Activated CD4-positive, alpha-beta T cell treated with anti-CD3 and anti-CD28 coated beads, Interleukin-10, Interleukin-2, amounts not matched to agents 100 ng/mL and 50 ng/mL, durations not matched to agents 16 hours and 8 hours (primary cell): ENCODE results near the gene CHCHD6.

Experiments used
- DNase-seq: peaks from one replicate; pipeline ENCODE4 v3.0.0-alpha.2; 2020

CHCHD6 gene

DNA sequence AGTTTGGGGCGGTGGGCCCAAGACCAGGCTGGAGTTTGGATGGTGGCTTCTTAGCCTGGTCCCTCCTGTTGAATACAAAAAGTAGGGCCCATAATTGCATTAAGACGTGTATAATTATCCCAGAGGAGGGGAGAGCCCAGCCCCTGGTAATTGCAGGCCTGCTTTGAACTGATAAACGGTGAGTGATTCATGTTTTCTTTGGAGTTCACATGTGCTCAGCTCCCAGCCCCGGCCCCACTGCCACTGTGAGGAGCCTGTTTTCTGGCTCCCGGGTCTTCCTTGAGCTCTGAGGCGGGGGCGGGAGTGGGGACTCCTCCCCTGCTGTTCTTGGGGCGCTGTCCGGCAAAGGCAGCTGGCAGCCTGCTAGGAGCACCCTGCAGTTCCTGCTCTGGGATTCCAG, 282.0 kb downstream of the CHCHD6 start:
- no peak for DNase-seq

- DNase-seq, result no peak
Measured at GRCh38 chr3:126987129-126987528, 283.1 kb downstream of the CHCHD6 start.

GRCh38 chr3:126987596-126987995, 283.6 kb downstream of the CHCHD6 start:
- no peak for DNase-seq

- no peak for DNase-seq
Measured at GRCh38 chr3:126988451-126989021, 284.5 kb downstream of the CHCHD6 start.

DNA sequence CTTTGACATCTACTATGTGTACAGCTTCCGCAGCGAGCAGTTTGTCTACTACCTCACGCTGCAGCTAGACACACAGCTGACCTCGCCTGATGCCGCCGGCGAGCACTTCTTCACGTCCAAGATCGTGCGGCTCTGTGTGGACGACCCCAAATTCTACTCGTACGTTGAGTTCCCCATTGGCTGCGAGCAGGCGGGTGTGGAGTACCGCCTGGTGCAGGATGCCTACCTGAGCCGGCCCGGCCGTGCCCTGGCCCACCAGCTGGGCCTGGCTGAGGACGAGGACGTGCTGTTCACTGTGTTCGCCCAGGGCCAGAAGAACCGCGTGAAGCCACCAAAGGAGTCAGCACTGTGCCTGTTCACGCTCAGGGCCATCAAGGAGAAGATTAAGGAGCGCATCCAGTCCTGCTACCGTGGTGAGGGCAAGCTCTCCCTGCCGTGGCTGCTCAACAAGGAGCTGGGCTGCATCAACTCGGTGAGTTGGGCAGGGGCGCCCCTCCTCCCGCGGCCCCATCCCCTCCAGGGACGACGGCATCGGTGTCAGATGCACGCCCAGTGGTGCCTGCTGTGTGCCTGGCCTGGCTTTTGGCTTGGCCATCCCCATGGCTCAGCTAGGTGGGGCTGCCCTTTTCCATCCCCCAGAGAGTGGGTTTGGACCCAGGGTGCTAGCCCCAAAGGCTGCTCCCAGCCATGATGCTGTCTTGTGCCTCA, 285.4 kb downstream of the CHCHD6 start:
- no peak for DNase-seq

DNA sequence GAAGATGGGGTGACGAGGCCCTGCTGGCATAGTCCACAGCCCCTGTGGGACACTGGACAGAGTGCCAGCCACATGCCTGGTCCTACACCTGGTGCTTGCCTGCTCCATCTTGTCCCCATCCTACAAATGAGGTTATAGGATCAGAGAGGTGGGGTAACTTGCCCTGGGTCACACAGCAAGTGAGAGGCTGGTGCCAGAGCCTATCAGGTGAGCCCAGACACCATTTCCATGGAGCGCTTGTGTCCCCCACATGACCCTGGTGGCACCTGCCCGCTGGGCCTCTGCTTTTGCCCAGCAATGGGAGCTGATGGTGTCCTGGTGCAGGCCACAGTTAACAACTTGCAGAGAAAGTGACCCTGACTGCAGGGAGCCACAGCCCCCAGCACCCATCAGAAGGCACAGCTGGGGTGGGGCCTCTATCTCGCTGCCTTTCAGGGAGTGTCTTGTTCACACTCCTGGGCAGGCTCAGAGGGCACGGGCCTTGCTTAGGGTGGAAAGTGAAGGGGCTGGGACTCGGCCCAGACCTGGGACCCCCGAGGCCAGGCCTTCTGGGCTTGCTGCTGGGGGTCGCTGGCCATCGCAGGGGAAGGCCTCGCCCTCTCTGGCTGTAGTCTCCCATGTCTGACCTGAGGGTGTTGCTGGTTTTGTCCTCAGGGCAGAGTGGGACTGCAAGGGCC, 286.1 kb downstream of the CHCHD6 start:
- no peak for DNase-seq

- no peak for DNase-seq
Measured at GRCh38 chr3:126990890-126991289, 286.9 kb downstream of the CHCHD6 start.

GRCh38 chr3:126991366-126992200, 287.5 kb downstream of the CHCHD6 start:
- no peak for DNase-seq

DNA sequence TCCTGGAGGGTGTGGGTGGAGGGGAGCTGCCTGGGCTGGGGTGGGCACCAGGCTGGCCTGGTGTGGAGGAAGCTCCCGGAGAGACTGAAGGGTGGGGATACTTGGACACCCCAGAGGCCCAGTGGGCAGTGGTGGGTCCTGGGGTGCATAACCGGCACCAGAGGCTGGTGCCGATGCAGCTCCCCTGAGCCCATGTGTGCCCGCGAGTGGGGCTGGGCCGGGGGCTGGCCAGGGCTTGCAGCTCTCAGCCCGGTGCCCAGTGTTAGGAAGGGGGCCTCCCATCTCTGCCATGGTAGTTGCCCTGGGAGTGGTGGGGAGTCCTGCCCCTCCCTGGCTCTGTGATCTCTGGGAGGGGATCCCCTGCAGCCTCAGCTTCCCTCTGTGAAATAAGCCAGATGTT, 288.2 kb downstream of the CHCHD6 start:
- no peak for DNase-seq

- no peak for DNase-seq
Measured at GRCh38 chr3:126992776-126993175, 288.7 kb downstream of the CHCHD6 start.

DNA sequence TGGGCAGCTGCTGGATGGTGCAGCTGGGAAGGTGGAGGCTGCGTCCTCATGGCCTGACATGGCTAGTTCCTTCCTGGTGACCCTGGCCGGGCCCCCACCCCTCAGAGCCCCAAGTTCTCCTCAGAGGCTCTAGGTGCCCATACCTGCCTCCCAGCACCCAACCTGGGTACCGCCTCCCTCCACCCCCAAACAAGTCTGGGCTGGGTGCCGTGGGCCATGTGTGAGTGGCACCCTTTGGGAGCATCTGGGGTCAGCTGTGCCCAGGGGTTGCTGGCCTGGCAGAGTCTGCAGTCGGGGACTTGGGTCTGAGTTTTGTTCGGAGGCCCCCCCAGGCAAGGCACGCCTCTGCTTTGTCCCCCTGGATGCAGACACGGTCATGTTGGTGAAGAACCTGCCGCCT, 289.4 kb downstream of the CHCHD6 start:
- no peak for DNase-seq

- no peak for DNase-seq
Measured at GRCh38 chr3:126994661-126995245, 290.7 kb downstream of the CHCHD6 start.

DNA sequence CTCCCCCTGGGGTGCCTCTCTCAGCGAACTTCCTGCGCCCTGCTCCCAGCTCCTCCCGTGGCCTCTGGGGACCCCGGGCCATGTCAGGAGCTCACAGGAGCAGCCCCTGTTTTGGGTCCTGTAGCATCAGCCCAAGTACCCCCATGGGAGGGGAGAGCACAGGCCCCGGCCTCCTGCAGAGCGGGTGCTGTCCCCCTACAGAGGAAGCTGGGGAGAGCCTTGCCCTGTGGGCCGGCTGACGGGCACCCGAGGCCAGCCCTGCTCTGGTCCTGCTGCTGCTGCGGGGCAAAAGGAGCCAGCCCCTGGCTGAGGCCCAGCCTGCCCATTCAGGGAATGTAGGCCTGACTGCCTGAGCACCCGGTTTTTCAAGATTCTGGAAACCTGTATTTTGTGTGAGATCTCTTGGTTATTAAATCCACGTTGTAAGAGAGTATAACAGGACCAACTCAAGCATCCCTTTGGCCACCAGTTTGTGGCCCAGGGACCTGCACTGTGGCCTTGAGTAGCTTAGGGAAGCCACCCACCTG, 291.3 kb downstream of the CHCHD6 start:
- DNase-seq, result no peak

- no peak for DNase-seq
Measured at GRCh38 chr3:126995926-126996512, 292.0 kb downstream of the CHCHD6 start.

DNA sequence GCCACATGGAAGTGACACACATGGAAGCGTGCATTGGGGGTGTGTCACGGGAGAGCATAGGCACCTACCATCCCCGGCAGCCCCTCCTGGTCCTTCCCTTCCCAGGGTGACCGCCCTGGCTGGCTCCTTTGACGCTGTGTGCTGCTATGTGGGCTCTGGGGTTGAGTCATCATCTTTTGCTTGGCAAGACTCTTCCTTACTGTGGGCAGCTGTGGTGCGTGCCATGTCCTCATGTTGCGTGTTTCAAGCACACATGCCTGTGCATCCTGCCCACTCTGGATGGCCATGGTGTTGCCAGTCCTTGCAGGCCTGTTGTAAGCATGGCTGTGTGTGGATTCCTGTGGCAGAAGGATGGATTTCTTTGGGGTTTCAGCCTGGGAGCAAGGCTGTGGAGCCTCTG, 292.9 kb downstream of the CHCHD6 start:
- DNase-seq, result no peak

GRCh38 chr3:126997455-126998038, 293.5 kb downstream of the CHCHD6 start:
- DNase-seq, result no peak

DNA sequence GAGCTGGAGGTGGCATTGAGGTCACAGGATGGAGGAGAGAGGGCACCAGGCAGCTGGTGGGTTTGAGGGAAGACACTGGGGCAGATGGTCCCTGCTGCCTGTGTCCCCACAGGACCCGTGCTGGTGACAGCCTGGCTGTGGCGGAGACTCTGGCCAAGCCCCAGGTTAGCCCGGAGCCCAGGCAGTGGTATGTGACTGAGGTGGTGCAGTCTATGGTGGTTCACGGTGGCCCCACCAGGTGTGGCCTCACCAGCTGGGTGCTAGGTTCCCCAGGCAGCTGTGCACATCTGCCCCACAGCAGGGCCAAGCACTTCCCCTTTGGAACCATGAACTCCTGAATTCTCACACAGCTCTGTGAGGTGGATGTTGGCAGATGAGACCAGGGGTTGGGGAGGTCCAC, 294.3 kb downstream of the CHCHD6 start:
- no peak for DNase-seq

- no peak for DNase-seq
Measured at GRCh38 chr3:126998728-126999127, 294.7 kb downstream of the CHCHD6 start.

- DNase-seq, result no peak
Measured at GRCh38 chr3:126999383-126999782, 295.3 kb downstream of the CHCHD6 start.

DNA sequence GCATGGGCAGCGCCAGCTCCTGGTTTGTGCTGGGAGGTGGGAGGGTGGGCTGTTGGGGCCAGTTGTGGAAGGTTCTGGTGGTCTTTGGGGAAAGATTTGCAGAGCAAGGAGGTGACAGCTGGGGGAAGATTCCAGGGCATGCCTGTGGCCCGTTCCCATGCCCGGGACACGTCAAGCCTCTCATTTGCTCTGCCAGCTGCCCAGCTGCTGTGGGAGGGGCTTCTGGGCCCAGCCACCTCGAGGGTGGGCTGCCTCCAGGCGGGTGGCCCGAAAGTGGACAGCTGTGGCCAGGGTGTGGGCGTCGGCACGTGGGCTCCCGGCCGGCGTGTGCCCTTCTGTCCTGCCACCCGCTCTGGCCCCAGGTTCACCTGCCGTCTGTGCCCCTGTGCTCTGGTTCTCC, 296.1 kb downstream of the CHCHD6 start:
- no peak for DNase-seq

- DNase-seq, result no peak
Measured at GRCh38 chr3:127000761-127001160, 296.7 kb downstream of the CHCHD6 start.
